Measurements from ENCODE around the gene SLC2A14.
"Not testable (repeated sequence)": the region's sequence is repeated elsewhere in the genome, so short reads cannot be mapped to it uniquely, and the experiment has no call there.

The SLC2A14 gene

DNA sequence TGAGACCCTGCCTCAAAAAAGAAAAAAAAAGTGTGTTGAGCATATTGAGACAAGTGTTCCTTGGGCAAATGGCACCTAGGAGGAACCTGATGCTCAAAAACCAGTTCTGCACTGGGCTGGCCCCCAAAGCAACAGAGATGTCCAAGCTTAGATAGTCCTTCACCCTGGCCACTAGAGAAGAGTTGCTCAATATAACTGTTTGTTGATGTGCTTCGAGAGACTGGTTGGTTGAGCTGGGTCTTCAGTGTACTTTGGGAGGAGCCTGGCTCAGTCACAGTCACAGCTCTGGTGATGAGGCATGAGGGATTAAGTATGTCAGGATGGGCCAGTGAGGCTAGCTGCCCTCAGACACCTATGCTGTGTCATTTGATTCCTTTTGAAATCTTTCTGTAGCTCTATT lies 38.0 kb downstream of the SLC2A14 start:
- H3K9ac ChIP-seq (ENCODE audit: low read length in 2 of 2) = no peak overlapping the region
- H3K36me3 ChIP-seq (ENCODE audit: control insufficient read depth in 2 of 2, insufficient read depth in 2 of 2, low read length in 2 of 2) = no peaks in the 10 kb centered on the region
- no peaks in the 10 kb centered on the region for H3K9me3 ChIP-seq (ENCODE audit: control insufficient read depth in 2 of 2, low read length in 2 of 2)
- H3K27me3 ChIP-seq (ENCODE audit: control insufficient read depth in 1 of 2, insufficient read depth in 2 of 2, low read length in 2 of 2) = no peaks in the 10 kb centered on the region
- no peak overlapping the region for H3K4me3 ChIP-seq (ENCODE audit: low read length in 2 of 2)
- H3K27ac ChIP-seq (ENCODE audit: low read length) = no peak overlapping the region
- H3K4me1 ChIP-seq (ENCODE audit: control insufficient read depth, insufficient read depth, low read length) = no peaks in the 10 kb centered on the region

DNA sequence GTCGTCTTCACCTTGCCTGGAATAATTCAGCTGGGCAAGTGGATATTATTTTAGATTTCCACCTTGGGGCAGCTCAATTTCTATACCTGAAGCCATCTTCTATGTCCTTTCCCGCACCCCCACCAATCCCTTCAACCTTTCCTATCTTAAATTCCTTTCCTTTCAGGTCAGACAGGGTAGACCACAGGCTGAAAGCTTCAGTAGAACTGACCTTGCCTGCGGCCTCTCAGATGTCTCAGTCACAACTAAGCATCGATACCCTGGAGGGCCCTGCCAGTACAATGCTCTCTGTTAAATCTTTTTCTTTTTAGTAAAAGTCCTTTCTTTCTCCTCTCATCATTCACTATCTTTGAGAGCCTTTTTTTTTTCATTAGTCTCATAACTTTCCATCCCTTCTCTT lies 38.9 kb downstream of the SLC2A14 start:
- H3K4me3 ChIP-seq (ENCODE audit: low read length in 2 of 2) = no peak overlapping the region
- no peak overlapping the region for H3K27ac ChIP-seq (ENCODE audit: low read length)
- no peaks in the 10 kb centered on the region for H3K36me3 ChIP-seq (ENCODE audit: control insufficient read depth in 2 of 2, insufficient read depth in 2 of 2, low read length in 2 of 2)
- no peaks in the 10 kb centered on the region for H3K4me1 ChIP-seq (ENCODE audit: control insufficient read depth, insufficient read depth, low read length)
- H3K27me3 ChIP-seq (ENCODE audit: control insufficient read depth in 1 of 2, insufficient read depth in 2 of 2, low read length in 2 of 2) = no peaks in the 10 kb centered on the region
- H3K9ac ChIP-seq (ENCODE audit: low read length in 2 of 2) = no peak overlapping the region
- no peaks in the 10 kb centered on the region for H3K9me3 ChIP-seq (ENCODE audit: control insufficient read depth in 2 of 2, low read length in 2 of 2)

- H3K9me3 ChIP-seq (ENCODE audit: control insufficient read depth in 2 of 2, low read length in 2 of 2); H3K36me3 ChIP-seq (ENCODE audit: control insufficient read depth in 2 of 2, insufficient read depth in 2 of 2, low read length in 2 of 2); H3K4me1 ChIP-seq (ENCODE audit: control insufficient read depth, insufficient read depth, low read length); H3K27me3 ChIP-seq (ENCODE audit: control insufficient read depth in 1 of 2, insufficient read depth in 2 of 2, low read length in 2 of 2); H3K27ac ChIP-seq (ENCODE audit: low read length); H3K9ac ChIP-seq (ENCODE audit: low read length in 2 of 2); H3K4me3 ChIP-seq (ENCODE audit: low read length in 2 of 2): not testable (repeated sequence)
Measured at GRCh38 chr12:7833201-7833600, 39.5 kb downstream of the SLC2A14 start.

DNA sequence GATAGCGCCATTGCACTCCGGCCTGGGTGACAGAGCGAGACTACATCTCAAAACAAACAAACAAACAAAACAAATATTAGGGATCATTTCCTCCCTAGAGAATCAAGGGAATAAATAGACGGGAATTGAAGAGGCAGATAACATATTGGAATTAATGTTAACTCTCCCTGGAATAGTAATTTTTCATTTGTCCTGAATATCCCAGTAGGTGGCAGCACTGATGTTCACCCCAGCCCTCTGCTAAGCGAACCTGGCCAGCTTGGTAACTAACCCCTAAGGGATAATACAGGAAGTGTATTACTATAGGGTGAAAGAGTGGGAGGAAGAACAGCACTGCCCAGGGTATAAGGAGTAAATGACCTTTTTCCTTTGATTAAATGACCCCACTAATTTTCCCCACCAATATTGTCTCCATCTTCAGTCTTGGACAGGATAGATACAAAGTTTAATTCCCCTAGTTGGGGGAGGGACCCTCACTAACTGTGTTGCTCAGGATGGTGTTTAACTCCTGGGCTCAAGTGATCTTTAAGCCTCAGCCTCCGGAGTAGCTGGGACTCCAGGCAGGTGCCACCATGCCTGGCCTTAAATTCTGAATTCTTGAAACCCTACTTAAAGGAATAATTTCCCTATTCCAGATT lies 40.5 kb downstream of the SLC2A14 start:
- Histone ChIP-seq H3K4me1 (ENCODE audit: control insufficient read depth, insufficient read depth, low read length) (no peaks in the 10 kb centered on the region), H3K9ac (ENCODE audit: low read length in 2 of 2) (no peak overlapping the region), H3K27me3 (ENCODE audit: control insufficient read depth in 1 of 2, insufficient read depth in 2 of 2, low read length in 2 of 2) (no peaks in the 10 kb centered on the region), H3K4me3 (ENCODE audit: low read length in 2 of 2) (no peak overlapping the region), H3K27ac (ENCODE audit: low read length) (no peak overlapping the region), H3K36me3 (ENCODE audit: control insufficient read depth in 2 of 2, insufficient read depth in 2 of 2, low read length in 2 of 2) (no peaks in the 10 kb centered on the region), H3K9me3 (ENCODE audit: control insufficient read depth in 2 of 2, low read length in 2 of 2) (no peaks in the 10 kb centered on the region)

DNA sequence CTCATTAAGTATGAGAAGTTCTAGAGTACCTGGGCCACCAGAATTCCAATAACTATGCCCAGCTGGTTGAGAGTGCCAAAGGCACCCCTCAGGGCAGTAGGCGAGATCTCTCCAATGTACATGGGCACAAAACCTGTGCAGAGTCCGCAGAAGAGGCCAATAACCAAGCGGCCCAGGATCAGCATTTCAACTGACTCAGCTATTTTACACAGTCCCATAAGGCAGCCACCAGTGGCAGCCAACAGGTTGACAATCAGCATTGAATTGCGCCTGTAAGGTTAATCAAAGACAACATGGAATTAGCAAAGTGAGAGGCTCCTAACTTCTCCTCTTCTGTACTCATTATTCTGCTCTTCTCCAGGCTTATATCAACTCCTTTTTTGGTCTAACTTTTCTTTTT lies 43.0 kb downstream of the SLC2A14 start:
- H3K9me3 ChIP-seq (ENCODE audit: control insufficient read depth in 2 of 2, low read length in 2 of 2); H3K9ac ChIP-seq (ENCODE audit: low read length in 2 of 2); H3K36me3 ChIP-seq (ENCODE audit: control insufficient read depth in 2 of 2, insufficient read depth in 2 of 2, low read length in 2 of 2); H3K27ac ChIP-seq (ENCODE audit: low read length); H3K4me3 ChIP-seq (ENCODE audit: low read length in 2 of 2); H3K4me1 ChIP-seq (ENCODE audit: control insufficient read depth, insufficient read depth, low read length); H3K27me3 ChIP-seq (ENCODE audit: control insufficient read depth in 1 of 2, insufficient read depth in 2 of 2, low read length in 2 of 2): not testable (repeated sequence)

DNA sequence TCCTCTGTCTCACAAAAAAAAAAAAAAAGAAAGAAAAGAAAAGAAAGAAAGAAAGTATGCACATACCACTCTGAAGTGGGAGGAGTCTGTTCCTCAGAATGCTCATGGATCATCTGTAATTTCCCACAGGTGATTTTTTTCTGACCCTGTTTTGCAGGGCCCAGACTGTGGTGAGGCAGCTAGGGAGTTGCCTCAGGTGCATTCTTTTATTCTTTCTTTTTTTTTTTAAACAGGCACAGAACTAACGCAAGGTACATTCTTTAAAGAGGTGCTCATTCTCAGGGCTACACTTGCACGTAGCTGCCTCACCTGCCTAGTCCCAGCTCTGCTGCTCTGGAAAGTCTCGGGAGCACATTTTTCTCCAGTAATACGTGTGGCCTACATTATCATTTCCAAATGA lies 47.0 kb downstream of the SLC2A14 start:
- not testable (repeated sequence) for H3K4me3 ChIP-seq (ENCODE audit: low read length in 2 of 2); H3K9ac ChIP-seq (ENCODE audit: low read length in 2 of 2); H3K36me3 ChIP-seq (ENCODE audit: control insufficient read depth in 2 of 2, insufficient read depth in 2 of 2, low read length in 2 of 2); H3K27me3 ChIP-seq (ENCODE audit: control insufficient read depth in 1 of 2, insufficient read depth in 2 of 2, low read length in 2 of 2); H3K27ac ChIP-seq (ENCODE audit: low read length); H3K9me3 ChIP-seq (ENCODE audit: control insufficient read depth in 2 of 2, low read length in 2 of 2); H3K4me1 ChIP-seq (ENCODE audit: control insufficient read depth, insufficient read depth, low read length)

GRCh38 chr12:7806863-7807487 lies 65.7 kb downstream of the SLC2A14 start:
- Histone ChIP-seq H3K27ac (ENCODE audit: low read length) (no peak overlapping the region), H3K27me3 (ENCODE audit: control insufficient read depth in 1 of 2, insufficient read depth in 2 of 2, low read length in 2 of 2) (no peaks in the 10 kb centered on the region), H3K9me3 (ENCODE audit: control insufficient read depth in 2 of 2, low read length in 2 of 2) (no peaks in the 10 kb centered on the region), H3K4me3 (ENCODE audit: low read length in 2 of 2) (no peak overlapping the region), H3K4me1 (ENCODE audit: control insufficient read depth, insufficient read depth, low read length) (no peaks in the 10 kb centered on the region), H3K36me3 (ENCODE audit: control insufficient read depth in 2 of 2, insufficient read depth in 2 of 2, low read length in 2 of 2) (no peaks in the 10 kb centered on the region), H3K9ac (ENCODE audit: low read length in 2 of 2) (no peak overlapping the region)

DNA sequence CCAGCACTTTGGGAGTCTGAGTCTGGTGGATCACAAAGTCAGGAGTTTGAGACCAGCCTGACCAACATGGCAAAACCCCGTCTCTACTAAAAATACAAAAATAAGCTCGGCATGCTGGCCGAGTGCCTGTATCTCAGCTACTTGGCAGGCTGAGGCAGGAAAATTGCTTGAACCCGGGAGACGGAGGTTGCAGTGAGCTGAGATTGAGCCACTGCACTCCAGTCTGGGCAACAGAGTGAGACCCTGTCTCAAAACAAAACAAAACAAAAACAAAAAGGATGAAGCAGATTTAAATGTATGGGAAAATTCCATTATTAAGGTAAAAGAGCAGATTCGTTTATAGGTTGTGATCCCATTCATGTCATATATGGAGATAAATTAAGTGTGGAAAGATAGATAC lies 66.4 kb downstream of the SLC2A14 start:
- H3K27ac ChIP-seq (ENCODE audit: low read length); H3K36me3 ChIP-seq (ENCODE audit: control insufficient read depth in 2 of 2, insufficient read depth in 2 of 2, low read length in 2 of 2); H3K9ac ChIP-seq (ENCODE audit: low read length in 2 of 2); H3K4me1 ChIP-seq (ENCODE audit: control insufficient read depth, insufficient read depth, low read length); H3K4me3 ChIP-seq (ENCODE audit: low read length in 2 of 2); H3K9me3 ChIP-seq (ENCODE audit: control insufficient read depth in 2 of 2, low read length in 2 of 2); H3K27me3 ChIP-seq (ENCODE audit: control insufficient read depth in 1 of 2, insufficient read depth in 2 of 2, low read length in 2 of 2): not testable (repeated sequence)

- Histone ChIP-seq H3K27ac (ENCODE audit: low read length) (no peak overlapping the region), H3K9ac (ENCODE audit: low read length in 2 of 2) (no peak overlapping the region), H3K4me1 (ENCODE audit: control insufficient read depth, insufficient read depth, low read length) (no peaks in the 10 kb centered on the region), H3K36me3 (ENCODE audit: control insufficient read depth in 2 of 2, insufficient read depth in 2 of 2, low read length in 2 of 2) (no peaks in the 10 kb centered on the region), H3K4me3 (ENCODE audit: low read length in 2 of 2) (no peak overlapping the region), H3K9me3 (ENCODE audit: control insufficient read depth in 2 of 2, low read length in 2 of 2) (no peaks in the 10 kb centered on the region), H3K27me3 (ENCODE audit: control insufficient read depth in 1 of 2, insufficient read depth in 2 of 2, low read length in 2 of 2) (no peaks in the 10 kb centered on the region)
Measured at GRCh38 chr12:7801460-7801859, 71.3 kb downstream of the SLC2A14 start.

DNA sequence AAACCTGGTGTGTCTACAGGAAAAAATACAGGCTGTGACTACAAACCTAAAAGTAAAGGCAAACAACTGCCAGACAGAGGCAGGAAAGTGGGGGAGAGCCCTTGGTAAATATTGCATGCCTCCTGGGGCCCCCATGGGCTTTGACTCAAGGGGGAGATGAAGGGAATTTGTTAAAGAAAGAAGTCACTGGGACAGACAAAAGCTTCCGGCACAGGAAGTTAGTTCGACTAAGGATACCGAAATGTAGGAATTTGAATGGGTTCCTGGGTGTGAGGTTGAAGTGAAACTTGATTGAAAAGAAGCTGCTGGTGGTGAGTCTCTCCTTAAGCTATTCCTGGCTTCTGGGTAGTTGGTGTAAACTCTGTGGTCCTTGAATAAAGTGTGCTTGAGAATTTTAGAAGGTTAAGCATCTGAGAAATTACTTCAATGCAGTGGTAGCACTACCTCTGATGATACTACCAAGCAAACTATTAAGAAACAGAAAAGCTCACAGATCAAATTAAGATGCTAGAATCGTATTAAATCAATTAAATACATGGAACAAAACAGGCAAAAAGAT lies 73.9 kb downstream of the SLC2A14 start:
- H3K27me3 ChIP-seq (ENCODE audit: control insufficient read depth in 1 of 2, insufficient read depth in 2 of 2, low read length in 2 of 2); H3K27ac ChIP-seq (ENCODE audit: low read length); H3K9ac ChIP-seq (ENCODE audit: low read length in 2 of 2); H3K9me3 ChIP-seq (ENCODE audit: control insufficient read depth in 2 of 2, low read length in 2 of 2); H3K36me3 ChIP-seq (ENCODE audit: control insufficient read depth in 2 of 2, insufficient read depth in 2 of 2, low read length in 2 of 2); H3K4me3 ChIP-seq (ENCODE audit: low read length in 2 of 2); H3K4me1 ChIP-seq (ENCODE audit: control insufficient read depth, insufficient read depth, low read length): not testable (repeated sequence)

- Histone ChIP-seq H3K27me3 (ENCODE audit: control insufficient read depth in 1 of 2, insufficient read depth in 2 of 2, low read length in 2 of 2) (no peaks in the 10 kb centered on the region), H3K4me3 (ENCODE audit: low read length in 2 of 2) (no peak overlapping the region), H3K9me3 (ENCODE audit: control insufficient read depth in 2 of 2, low read length in 2 of 2) (no peaks in the 10 kb centered on the region), H3K36me3 (ENCODE audit: control insufficient read depth in 2 of 2, insufficient read depth in 2 of 2, low read length in 2 of 2) (no peaks in the 10 kb centered on the region), H3K4me1 (ENCODE audit: control insufficient read depth, insufficient read depth, low read length) (no peaks in the 10 kb centered on the region), H3K9ac (ENCODE audit: low read length in 2 of 2) (no peak overlapping the region), H3K27ac (ENCODE audit: low read length) (no peak overlapping the region)
Measured at GRCh38 chr12:7797698-7798398, 74.9 kb downstream of the SLC2A14 start.

Data from stomach smooth muscle (tissue), 2 donors.